HEK293 (cell line): ENCODE measurements around the gene PNMA6F.

ENCODE experiments used
- CTCF ChIA-PET: fragments of 350-600 bp; formaldehyde crosslinking; extraction: SDS; loops from one replicate; lab custom pipeline; 2021; ENCODE audit warnings: antibody characterized with exemption; lab: Yijun Ruan, JAX
- POLR2A ChIA-PET: fragments of 300-600 bp; formaldehyde crosslinking; extraction: SDS; loops from one replicate; lab custom pipeline; 2020; ENCODE audit warnings: antibody characterized with exemption, inconsistent platforms; lab: Yijun Ruan, JAX
- H3K27ac ChIP-seq: fragments of 200-500 bp; sonication (Bioruptor generic); 2 replicates; pipeline ENCODE4 v1.5.1; 2014; ENCODE audit warnings: low read depth, low read length, control low read depth, inconsistent platforms; ENCODE audit errors: extremely low read depth
- H3K36me3 ChIP-seq, 2 experiments: fragments of 200-500 bp in 1 of 2; sonication (Bioruptor generic) in 1 of 2; 1 replicate in 1 of 2; 2 replicates in 1 of 2; pipeline ENCODE4 v1.5.1; 2014 to 2017; ENCODE audit warnings: inconsistent platforms in 2 of 2, low read length in 2 of 2; ENCODE audit not compliant: control insufficient read depth in 2 of 2, insufficient read depth in 1 of 2
- H3K4me1 ChIP-seq: fragments of 200-500 bp; sonication (Bioruptor generic); 2 replicates; pipeline ENCODE4 v1.5.1; 2014; ENCODE audit warnings: mild to moderate bottlenecking, low read length, inconsistent platforms; ENCODE audit not compliant: control insufficient read depth, insufficient read depth
- H3K4me3 ChIP-seq: 2 replicates; pipeline ENCODE4 v1.5.1; 2011; ENCODE audit warnings: low read depth, mild to moderate bottlenecking, control low read depth, low read length, moderate library complexity
- H3K9me3 ChIP-seq: fragments of 200-500 bp; sonication (Bioruptor generic); 2 replicates; pipeline ENCODE4 v1.5.1; 2014; ENCODE audit warnings: low read depth, low read length, inconsistent platforms; ENCODE audit not compliant: control insufficient read depth, insufficient read depth
- ELK4 ChIP-seq: IDR thresholded peaks from 2 replicates; pipeline ENCODE4 v1.6.1; 2011; ENCODE audit warnings: mild to moderate bottlenecking, low read depth, low read length, borderline replicate concordance
- GLIS2 ChIP-seq: fragments of 450-650 bp; formaldehyde crosslinking; IDR thresholded peaks from 2 replicates; pipeline ENCODE4 v1.5.1; 2016; ENCODE audit warnings: missing biosample characterization, missing genetic modification characterization
- REST ChIP-seq: fragments of 450-650 bp; formaldehyde crosslinking; IDR thresholded peaks from 2 replicates; pipeline ENCODE4 v1.5.1; 2016; ENCODE audit warnings: missing biosample characterization, missing genetic modification characterization
- ZBTB26 ChIP-seq: fragments of 450-650 bp; formaldehyde crosslinking; optimal IDR thresholded peaks from 2 replicates; pipeline ENCODE3; 2016; ENCODE audit warnings: missing biosample characterization, mild to moderate bottlenecking, missing genetic modification characterization
- ZFP37 ChIP-seq: fragments of 450-650 bp; formaldehyde crosslinking; IDR thresholded peaks from 2 replicates; pipeline ENCODE4 v1.5.1; 2016; ENCODE audit warnings: missing biosample characterization, missing genetic modification characterization
- ZNF112 ChIP-seq: fragments of 450-650 bp; formaldehyde crosslinking; IDR thresholded peaks from 2 replicates; pipeline ENCODE4 v1.5.0; 2017; ENCODE audit warnings: missing biosample characterization, missing genetic modification characterization
- ZNF140 ChIP-seq: fragments of 450-650 bp; formaldehyde crosslinking; IDR thresholded peaks from 2 replicates; pipeline ENCODE4 v1.5.1; 2016; ENCODE audit warnings: missing biosample characterization, missing genetic modification characterization
- ZNF24 ChIP-seq: fragments of 450-650 bp; formaldehyde crosslinking; IDR thresholded peaks from 2 replicates; pipeline ENCODE4 v1.5.1; 2016; ENCODE audit warnings: missing biosample characterization, missing genetic modification characterization
- ZNF423 ChIP-seq: fragments of 450-650 bp; formaldehyde crosslinking; IDR thresholded peaks from 2 replicates; pipeline ENCODE4 v1.5.1; 2016; ENCODE audit warnings: missing biosample characterization, missing genetic modification characterization
- ZNF449 ChIP-seq: fragments of 450-650 bp; formaldehyde crosslinking; IDR thresholded peaks from 2 replicates; pipeline ENCODE4 v1.5.1; 2017; ENCODE audit warnings: missing biosample characterization, mild to moderate bottlenecking, missing genetic modification characterization, moderate library complexity
- ZNF521 ChIP-seq: fragments of 450-650 bp; formaldehyde crosslinking; IDR thresholded peaks from 2 replicates; pipeline ENCODE4 v1.5.1; 2017; ENCODE audit warnings: missing biosample characterization, mild to moderate bottlenecking, missing genetic modification characterization
- ZNF600 ChIP-seq: fragments of 450-650 bp; formaldehyde crosslinking; IDR thresholded peaks from 2 replicates; pipeline ENCODE4 v1.5.1; 2016; ENCODE audit warnings: missing biosample characterization, missing genetic modification characterization
- ZNF639 ChIP-seq: fragments of 450-650 bp; formaldehyde crosslinking; IDR thresholded peaks from 2 replicates; pipeline ENCODE4 v1.5.1; 2016; ENCODE audit warnings: missing biosample characterization, missing genetic modification characterization
- ZNF747 ChIP-seq: fragments of 450-650 bp; formaldehyde crosslinking; IDR thresholded peaks from 2 replicates; pipeline ENCODE4 v1.5.1; 2016; ENCODE audit warnings: missing biosample characterization, missing genetic modification characterization
- ZNF777 ChIP-seq: fragments of 450-650 bp; formaldehyde crosslinking; IDR thresholded peaks from 2 replicates; pipeline ENCODE4 v1.5.1; 2017; ENCODE audit warnings: missing biosample characterization, missing genetic modification characterization, borderline replicate concordance

Gene PNMA6F

GRCh38 chrX:153370293-153371055, 48.9 kb upstream of the PNMA6F start:
- H3K27ac ChIP-seq: no peak overlapping the region
- TF ChIP-seq ZNF140 (tag by site-specific recombination): no peak
- TF ChIP-seq ZNF24 (tag by site-specific recombination): no peak
- TF ChIP-seq ELK4: no peak
- TF ChIP-seq ZNF112 (tag by site-specific recombination): no peak
- no peak for TF ChIP-seq ZNF449
- TF ChIP-seq ZNF521 (tag by site-specific recombination): no peak
- TF ChIP-seq GLIS2 (tag by site-specific recombination): no peak
- no peak for TF ChIP-seq ZNF777 (tag by site-specific recombination)
- no peak for TF ChIP-seq ZNF639 (tag by site-specific recombination)
- TF ChIP-seq ZNF747 (tag by site-specific recombination): no peak
- no peak for TF ChIP-seq ZNF600 (tag by site-specific recombination)
- no peak for TF ChIP-seq ZFP37 (tag by site-specific recombination)
- no peak for TF ChIP-seq ZNF423 (tag by site-specific recombination)
- TF ChIP-seq ZBTB26: no peak
- TF ChIP-seq REST (tag by site-specific recombination): no peak
- no peaks in the 10 kb centered on the region for H3K9me3 ChIP-seq
- H3K36me3 ChIP-seq: no peaks in the 10 kb centered on the region
- CTCF ChIA-PET: interaction anchor here (0.6 to 1.4 kb wide), 3 partner anchors 29 to 77 kb away, joined by 3 to 8 read pairs (median 3); no protein-coding TSS in a partner anchor
- POLR2A ChIA-PET: no interaction called here
- H3K4me3 ChIP-seq: no peak overlapping the region
- no peaks in the 10 kb centered on the region for H3K4me1 ChIP-seq
